HG02798 (cell line): Measurements from ENCODE around the gene CELF6.
A peak's percentile ranks its signal among the peaks of the same experiment; 100 is the strongest.

ENCODE experiments used
- ATAC-seq: cut with Tn5 transposase; IDR thresholded peaks from one replicate; pipeline ENCODE4 v1.9.1; 2021; ENCODE audit warnings: mild to moderate bottlenecking; ENCODE audit not compliant: unreplicated experiment, poor library complexity

Gene CELF6

DNA sequence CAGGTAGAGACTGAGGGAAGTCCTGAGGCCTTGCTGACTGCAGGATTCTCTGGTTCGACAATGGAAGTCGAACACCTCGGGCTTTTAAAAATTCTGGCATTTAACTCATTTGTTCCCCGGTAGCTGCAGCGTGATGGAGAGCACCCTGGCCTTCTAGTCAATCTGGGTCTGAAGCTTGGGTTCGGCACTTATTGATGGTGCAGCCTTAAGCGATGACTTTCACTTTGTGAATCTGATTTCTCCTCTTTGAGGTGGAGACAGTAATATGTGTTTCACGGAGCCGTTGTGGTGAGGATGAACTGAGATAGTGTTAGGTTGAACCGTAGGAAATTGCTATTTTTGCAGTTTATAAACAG, 47.0 kb downstream of the CELF6 start:
- no peak for ATAC-seq

DNA sequence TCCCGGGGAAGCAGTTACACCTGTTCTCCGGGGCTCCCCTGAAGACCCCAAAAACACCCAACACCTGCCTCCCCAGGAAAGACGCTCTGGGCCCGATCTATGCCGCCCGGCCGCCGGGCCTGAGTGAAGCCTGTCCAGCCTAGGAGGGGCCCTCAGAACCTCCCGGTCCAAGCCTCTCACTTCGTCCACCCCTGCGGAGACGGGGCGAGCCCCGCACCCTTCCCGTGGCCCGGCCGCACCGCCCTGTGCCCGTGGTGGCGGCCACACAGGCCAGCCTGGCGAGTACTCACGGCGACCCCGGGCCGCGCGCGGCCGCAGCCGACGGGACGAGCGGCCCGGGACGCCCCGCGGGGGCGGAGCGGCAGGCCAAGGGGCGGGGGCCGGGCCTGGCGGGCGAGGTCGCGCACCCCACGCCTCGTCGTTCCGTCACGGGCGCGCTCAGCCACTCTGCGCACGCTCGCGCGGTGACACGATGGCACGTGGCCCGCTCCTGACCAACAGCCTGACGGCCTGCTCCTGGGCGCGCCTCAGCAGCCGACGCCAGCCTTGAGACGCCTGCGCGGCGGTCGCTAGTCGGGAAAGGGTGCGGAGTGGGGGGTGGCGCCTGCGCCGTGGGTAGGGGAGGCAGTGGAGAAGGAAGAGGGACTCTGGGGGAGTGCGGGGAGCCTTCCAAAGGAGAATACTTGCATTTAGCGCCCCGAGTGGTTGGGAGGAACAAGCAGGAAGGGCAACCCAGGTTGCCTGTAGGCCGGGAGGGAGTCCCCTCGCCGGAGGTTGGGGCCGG, 47.6 kb downstream of the CELF6 start, which contains the start of gene PARP6:
Gene PARP6, minus strand, starts transcription at position 342 of the 784 bp plus-strand sequence. CDS start 5,077 bp downstream, outside the sequence.
- ATAC-seq: peak; percentile 97

DNA sequence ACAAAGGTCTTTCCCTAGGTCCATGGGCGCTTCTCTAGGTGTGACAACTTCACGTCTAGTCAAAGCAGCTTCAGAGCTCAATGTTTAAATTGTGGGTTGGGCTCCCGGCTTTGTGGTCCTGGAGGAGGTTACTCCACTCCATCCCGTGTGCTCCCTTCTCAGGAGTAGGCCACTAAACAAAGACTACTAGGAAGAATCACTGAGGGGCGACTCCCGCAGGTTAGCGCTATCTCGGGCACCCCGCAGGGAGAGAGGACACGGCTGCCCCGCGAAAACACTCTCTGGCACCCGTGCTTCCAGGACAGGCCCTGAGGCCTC, 48.1 kb downstream of the CELF6 start:
- no peak for ATAC-seq

GRCh38 chr15:72271221-72271620, 48.7 kb downstream of the CELF6 start:
- no peak for ATAC-seq

DNA sequence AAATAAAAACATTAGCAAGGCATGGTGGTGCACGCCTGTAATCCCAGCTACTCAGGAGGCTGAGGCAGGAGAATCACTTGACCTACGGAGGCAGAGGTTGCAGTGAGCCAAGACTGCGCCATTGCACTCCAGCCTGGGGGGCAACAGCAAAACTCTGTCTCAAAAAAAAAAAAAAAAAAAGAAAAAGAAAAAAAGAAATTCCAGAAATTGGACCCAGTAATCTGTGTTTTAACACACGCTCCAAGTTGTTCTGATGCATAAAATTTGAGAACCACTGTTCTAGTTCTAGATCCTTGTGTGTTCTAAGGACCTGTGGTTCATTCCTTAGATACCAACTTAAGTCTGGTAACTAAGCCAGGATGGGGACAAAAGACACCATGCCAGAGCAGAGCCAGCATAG, 50.2 kb downstream of the CELF6 start:
- no peak for ATAC-seq

- ATAC-seq: no peak
These were observed 54.9 kb downstream of the CELF6 start for GRCh38 chr15:72265031-72265430.

- no peak for ATAC-seq
These were observed 67.2 kb downstream of the CELF6 start for GRCh38 chr15:72252663-72253299.

DNA sequence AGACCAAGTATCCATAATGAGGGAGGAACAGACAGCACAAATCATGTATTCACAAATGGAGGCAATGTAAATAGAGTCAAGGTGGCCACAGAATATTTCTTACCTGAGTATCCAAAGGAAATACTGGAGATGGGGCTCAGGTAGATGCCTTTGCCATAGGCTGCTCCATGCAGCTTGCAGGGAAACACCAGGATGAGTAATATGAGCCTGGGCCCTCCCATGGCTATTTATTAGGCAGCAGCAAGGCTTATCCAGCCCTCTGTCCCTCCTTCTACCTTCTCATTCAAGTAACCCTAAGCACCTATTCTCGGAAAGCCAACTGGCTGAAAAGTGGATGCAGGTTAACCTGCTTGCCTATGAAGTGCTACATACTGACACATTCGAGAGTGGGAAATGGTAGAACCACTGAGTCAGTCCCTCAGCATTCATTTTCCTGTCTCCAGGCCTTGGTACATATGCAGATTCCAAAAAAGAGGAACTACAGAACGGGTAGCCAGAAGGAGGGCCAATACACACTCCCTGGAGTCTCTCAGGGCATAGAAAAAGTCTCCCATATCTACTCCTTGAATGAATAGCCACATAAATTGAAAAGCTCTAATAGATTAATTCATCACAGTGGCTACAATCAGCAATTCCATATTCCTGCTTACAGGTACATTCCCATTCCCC, 70.7 kb downstream of the CELF6 start:
- ATAC-seq: no peak

DNA sequence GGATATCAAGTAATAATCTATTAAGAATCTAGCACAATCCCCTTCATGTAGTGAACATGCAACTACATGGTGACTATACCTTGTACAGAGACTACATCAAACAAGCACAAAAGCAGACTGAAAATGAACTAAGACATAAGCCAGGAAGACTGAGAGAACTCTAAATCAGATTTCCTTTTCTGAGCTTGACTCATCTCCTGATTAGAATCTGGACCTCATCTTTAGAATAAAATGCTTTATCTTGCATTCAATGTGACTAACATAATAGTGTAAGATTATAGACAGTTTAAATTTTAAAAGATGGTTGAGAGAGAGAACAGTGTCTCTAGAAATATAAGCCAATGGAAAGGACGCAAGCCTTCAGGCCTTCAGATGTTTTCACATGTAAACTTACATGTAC, 71.4 kb downstream of the CELF6 start:
- no peak for ATAC-seq

- ATAC-seq: no peak
These were observed 77.1 kb downstream of the CELF6 start for GRCh38 chr15:72242775-72243370.

GRCh38 chr15:72239652-72240051, 80.3 kb downstream of the CELF6 start:
- ATAC-seq: no peak

DNA sequence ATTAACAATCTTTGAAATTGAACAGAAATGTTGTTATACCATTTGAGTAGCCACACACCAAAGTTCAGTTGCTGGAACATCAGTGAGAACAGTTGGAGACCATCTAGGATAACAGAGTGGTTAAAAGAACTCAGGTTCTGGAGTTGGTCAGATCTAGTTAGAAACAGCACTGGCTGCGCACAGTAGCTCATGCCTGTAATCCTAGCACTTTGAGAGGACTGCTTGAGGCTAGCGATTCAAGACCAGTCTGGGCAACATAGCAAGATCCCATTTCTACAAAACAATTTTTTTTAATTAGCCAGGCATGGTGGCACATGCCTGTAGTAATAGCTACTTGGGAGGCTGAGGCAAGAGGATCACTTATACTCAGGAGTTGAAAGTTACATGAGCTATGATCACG, 81.4 kb downstream of the CELF6 start:
- ATAC-seq: no peak

DNA sequence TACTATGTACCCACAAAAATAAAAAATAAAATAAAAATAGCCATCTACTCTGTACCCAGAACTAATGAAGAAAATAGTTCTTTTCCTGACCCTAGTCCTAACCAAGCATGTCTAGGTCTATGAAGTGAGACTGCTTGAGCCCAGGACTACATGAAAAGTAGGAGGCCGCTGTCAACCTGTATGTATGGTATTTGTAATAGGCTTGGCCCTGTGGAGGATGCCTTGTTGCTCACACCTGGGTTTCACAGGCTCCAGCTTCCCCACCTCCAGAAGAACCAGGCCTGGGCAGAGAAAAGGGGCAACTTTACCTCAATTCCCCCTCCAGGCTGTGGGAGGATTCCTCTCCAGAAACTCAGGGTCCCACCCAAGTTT, 82.1 kb downstream of the CELF6 start:
- no peak for ATAC-seq

- ATAC-seq: peak; percentile 79
These were observed 82.7 kb downstream of the CELF6 start for GRCh38 chr15:72237029-72237852.

DNA sequence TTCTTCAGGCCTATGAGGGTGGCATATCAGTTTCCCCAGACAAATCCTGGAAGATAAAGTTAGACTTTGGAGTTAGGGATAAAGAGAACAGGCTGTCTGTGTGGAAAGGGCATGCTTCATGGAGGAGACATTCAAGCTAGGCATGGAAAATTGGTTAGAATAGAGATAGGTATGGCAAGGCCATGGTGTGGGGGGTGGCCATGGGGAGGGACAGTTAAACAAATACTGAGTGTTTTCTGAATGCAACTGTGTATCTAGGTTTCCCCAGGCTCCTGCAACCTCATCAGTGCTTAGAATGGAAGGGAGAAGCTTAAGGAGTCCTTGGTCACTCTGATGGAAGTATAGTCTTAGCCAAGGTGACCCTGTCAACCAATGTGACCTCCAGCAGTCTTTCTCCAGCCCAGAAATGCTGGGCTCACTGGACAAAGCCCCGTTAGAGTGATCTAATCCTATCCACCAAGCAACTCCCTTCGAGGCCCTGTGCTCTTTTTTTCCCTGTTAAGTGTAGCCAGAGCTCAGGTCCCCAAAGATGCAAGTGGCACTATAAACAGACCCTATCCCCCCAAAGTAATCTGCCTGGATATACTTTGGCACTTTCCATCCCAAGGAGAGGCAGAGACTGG, 83.5 kb downstream of the CELF6 start:
- no peak for ATAC-seq

DNA sequence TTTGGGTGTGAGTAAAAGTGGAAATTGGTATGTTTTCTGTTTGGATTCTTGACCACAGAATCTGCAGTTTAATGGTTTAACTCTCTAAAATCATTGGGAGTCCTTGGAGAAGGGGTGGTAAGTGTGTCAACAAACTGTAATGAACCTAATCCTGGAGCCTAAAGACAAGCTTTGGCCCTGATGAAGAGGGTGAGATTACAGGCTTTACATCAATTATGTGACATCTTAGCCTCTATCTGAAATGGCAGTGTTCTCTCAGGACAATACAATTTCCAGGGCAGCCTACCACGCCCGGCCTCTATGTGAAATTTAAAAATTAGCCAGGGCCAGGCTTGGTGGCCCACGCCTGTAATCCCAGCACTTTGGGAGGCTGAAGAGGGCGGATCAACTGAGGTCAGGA, 84.7 kb downstream of the CELF6 start:
- no peak for ATAC-seq
